ENCODE data around the gene ZBTB5. TPM values are rescaled to one million over a fixed set of nuclear protein-coding genes. Genes with fewer than 3 reads are reported as not detected.
"Not testable (repeated sequence)": the region's sequence is repeated elsewhere in the genome, so short reads cannot be mapped to it uniquely, and the experiment has no call there.

ZBTB5 gene
- total RNA-seq, 1 experiment from 2014 or later: 8.8 TPM

DNA sequence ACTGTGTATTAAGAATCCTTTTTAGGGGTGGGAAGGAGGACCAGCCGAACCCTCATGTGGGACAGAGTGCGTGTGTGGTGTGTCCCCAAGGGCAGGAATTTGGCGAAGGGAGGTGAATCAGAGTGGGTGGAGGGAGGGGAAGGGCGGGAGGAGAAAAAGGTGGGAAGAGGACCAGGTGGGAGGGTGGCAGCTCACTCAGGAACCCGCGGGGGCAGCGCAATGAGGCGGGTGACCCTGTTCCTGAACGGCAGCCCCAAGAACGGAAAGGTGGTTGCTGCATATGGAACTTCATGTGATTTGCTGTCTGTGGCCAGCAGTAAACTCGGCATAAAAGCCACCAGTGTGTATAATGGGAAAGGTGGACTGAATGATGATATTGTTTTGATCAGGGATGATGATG lies 11.7 kb upstream of the ZBTB5 start:
- Histone ChIP-seq H4K20me1 (ENCODE audit: insufficient read depth) (no peaks in the 10 kb centered on the region), H3K9me2 (ENCODE audit: insufficient read depth) (no peaks in the 10 kb centered on the region), H3K27ac (no peak overlapping the region), H3K36me3 (ENCODE audit: low read depth) (no peaks in the 10 kb centered on the region), H3K27me3 (ENCODE audit: insufficient read depth, low read depth) (no peaks in the 10 kb centered on the region), H3K4me1 (replicated peaks; ENCODE audit: insufficient read depth) (peaks cover 2% of the 10 kb centered on the region; the same call in 1 of the 2 replicates), H3K4me2 (no peak overlapping the region), H3F3A (ENCODE audit: insufficient read depth, low read depth) (peaks cover 17% of the 10 kb centered on the region; the same call in 1 of the 2 replicates), H3K4me3 (no peak overlapping the region), H2AFZ (no peak overlapping the region), H3K9me3 (ENCODE audit: insufficient read depth, low read depth) (no peaks in the 10 kb centered on the region), H3K79me2 (ENCODE audit: low read depth) (no peaks in the 10 kb centered on the region)
- ChIA-PET CTCF (no interaction called here), POLR2A (ENCODE audit: unreplicated experiment) (no interaction called here)
- BruUV-seq (replicated peaks): no TSS peak
- intact Hi-C loops (cut with micrococcal nuclease; ENCODE audit: unreplicated experiment): no loop called here
- DNase-seq: no peak
- TF ChIP-seq, protein P1, sequence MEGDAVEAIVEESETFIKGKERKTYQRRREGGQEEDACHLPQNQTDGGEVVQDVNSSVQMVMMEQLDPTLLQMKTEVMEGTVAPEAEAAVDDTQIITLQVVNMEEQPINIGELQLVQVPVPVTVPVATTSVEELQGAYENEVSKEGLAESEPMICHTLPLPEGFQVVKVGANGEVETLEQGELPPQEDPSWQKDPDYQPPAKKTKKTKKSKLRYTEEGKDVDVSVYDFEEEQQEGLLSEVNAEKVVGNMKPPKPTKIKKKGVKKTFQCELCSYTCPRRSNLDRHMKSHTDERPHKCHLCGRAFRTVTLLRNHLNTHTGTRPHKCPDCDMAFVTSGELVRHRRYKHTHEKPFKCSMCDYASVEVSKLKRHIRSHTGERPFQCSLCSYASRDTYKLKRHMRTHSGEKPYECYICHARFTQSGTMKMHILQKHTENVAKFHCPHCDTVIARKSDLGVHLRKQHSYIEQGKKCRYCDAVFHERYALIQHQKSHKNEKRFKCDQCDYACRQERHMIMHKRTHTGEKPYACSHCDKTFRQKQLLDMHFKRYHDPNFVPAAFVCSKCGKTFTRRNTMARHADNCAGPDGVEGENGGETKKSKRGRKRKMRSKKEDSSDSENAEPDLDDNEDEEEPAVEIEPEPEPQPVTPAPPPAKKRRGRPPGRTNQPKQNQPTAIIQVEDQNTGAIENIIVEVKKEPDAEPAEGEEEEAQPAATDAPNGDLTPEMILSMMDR (conservative IDR thresholded peaks at IDR 0.05): no peak
- TF ChIP-seq EZH2 (IDR thresholded peaks at IDR 0.05; ENCODE audit: low read depth): no peak

DNA sequence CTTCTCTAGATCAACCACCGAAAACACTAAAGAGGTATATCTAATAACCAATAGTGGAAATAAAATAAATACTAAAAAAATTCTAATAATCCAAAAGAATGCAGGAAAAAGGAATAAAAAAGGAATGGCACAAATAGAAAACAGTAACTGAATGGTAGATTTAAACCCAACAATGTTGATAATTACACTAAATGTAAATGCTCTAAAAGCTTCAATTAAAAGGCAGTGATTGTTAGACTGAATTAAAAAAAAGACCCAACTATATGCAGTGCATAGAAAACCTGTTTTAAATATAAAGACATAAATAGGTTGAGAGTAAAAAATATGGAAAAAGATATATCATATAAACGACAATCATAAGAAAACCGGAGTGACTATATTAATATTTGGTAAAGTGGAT lies 9.2 kb upstream of the ZBTB5 start:
- Histone ChIP-seq H3K9me2 (ENCODE audit: insufficient read depth) (no peaks in the 10 kb centered on the region), H3K27me3 (ENCODE audit: insufficient read depth, low read depth) (no peaks in the 10 kb centered on the region), H3K36me3 (ENCODE audit: low read depth) (no peaks in the 10 kb centered on the region), H2AFZ (no peak overlapping the region), H3F3A (ENCODE audit: insufficient read depth, low read depth) (peaks cover 26% of the 10 kb centered on the region; the same call in 1 of the 2 replicates), H4K20me1 (ENCODE audit: insufficient read depth) (no peaks in the 10 kb centered on the region), H3K27ac (no peak overlapping the region), H3K4me2 (no peak overlapping the region), H3K9me3 (ENCODE audit: insufficient read depth, low read depth) (no peaks in the 10 kb centered on the region), H3K4me1 (replicated peaks; ENCODE audit: insufficient read depth) (peaks cover 8% of the 10 kb centered on the region; the same call in 1 of the 2 replicates), H3K79me2 (ENCODE audit: low read depth) (no peaks in the 10 kb centered on the region), H3K4me3 (no peak overlapping the region)
- BruUV-seq (replicated peaks): no TSS peak
- intact Hi-C loops (cut with micrococcal nuclease; ENCODE audit: unreplicated experiment): no loop called here
- no peak for DNase-seq
- POLR2A ChIA-PET (ENCODE audit: unreplicated experiment): no interaction called here
- CTCF ChIA-PET: no interaction called here
- TF ChIP-seq EZH2 (IDR thresholded peaks at IDR 0.05; ENCODE audit: low read depth): no peak
- TF ChIP-seq, protein P1 (conservative IDR thresholded peaks at IDR 0.05): no peak

DNA sequence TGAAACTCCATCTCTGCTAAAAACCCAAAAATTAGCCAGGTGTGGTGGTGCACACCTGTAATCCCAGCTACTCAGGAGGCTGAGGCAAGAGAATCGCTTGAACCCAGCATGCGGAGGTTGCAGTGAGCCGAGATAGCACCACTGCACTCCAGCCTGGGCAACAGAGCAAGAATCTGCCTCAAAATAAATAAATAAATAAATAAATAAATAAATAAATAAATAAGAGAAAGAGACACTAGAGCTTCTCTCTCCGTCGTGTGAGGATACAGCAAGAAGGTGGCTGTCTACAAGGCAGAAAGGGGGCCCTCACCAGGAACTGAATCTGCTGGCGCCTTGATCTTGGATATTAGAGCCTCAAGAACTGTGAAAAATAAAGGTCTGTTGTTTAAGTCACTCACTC lies 8.7 kb upstream of the ZBTB5 start:
- CTCF ChIA-PET: interaction anchor here (1.0 kb wide), 1 partner anchor 63 kb away, joined by 3 read pairs; no protein-coding TSS in a partner anchor
- POLR2A ChIA-PET (ENCODE audit: unreplicated experiment); BruUV-seq (replicated peaks); H3K4me3 ChIP-seq; DNase-seq; H3K9me3 ChIP-seq (ENCODE audit: insufficient read depth, low read depth); H3K4me1 ChIP-seq (replicated peaks; ENCODE audit: insufficient read depth); H3K79me2 ChIP-seq (ENCODE audit: low read depth); H3K27me3 ChIP-seq (ENCODE audit: insufficient read depth, low read depth); H3K4me2 ChIP-seq; intact Hi-C loops (cut with micrococcal nuclease; ENCODE audit: unreplicated experiment); H4K20me1 ChIP-seq (ENCODE audit: insufficient read depth); H3K36me3 ChIP-seq (ENCODE audit: low read depth); H3K9me2 ChIP-seq (ENCODE audit: insufficient read depth); H2AFZ ChIP-seq; H3K27ac ChIP-seq: not testable (repeated sequence)
- peaks cover 26% of the 10 kb centered on the region; the same call in 1 of the 2 replicates for H3F3A ChIP-seq (ENCODE audit: insufficient read depth, low read depth)

Measured in PC-9 (cell line).